ENCODE data around the gene ACTMAP. TPM values are rescaled to one million over a fixed set of nuclear protein-coding genes. Genes with fewer than 3 reads are reported as not detected.
A peak's percentile ranks its signal among the peaks of the same experiment; 100 is the strongest.
"Not testable (repeated sequence)": the region's sequence is repeated elsewhere in the genome, so short reads cannot be mapped to it uniquely, and the experiment has no call there.

Gene ACTMAP
- total RNA-seq, 2 experiments from 2014 or later: 15.0 to 18.0 TPM

DNA sequence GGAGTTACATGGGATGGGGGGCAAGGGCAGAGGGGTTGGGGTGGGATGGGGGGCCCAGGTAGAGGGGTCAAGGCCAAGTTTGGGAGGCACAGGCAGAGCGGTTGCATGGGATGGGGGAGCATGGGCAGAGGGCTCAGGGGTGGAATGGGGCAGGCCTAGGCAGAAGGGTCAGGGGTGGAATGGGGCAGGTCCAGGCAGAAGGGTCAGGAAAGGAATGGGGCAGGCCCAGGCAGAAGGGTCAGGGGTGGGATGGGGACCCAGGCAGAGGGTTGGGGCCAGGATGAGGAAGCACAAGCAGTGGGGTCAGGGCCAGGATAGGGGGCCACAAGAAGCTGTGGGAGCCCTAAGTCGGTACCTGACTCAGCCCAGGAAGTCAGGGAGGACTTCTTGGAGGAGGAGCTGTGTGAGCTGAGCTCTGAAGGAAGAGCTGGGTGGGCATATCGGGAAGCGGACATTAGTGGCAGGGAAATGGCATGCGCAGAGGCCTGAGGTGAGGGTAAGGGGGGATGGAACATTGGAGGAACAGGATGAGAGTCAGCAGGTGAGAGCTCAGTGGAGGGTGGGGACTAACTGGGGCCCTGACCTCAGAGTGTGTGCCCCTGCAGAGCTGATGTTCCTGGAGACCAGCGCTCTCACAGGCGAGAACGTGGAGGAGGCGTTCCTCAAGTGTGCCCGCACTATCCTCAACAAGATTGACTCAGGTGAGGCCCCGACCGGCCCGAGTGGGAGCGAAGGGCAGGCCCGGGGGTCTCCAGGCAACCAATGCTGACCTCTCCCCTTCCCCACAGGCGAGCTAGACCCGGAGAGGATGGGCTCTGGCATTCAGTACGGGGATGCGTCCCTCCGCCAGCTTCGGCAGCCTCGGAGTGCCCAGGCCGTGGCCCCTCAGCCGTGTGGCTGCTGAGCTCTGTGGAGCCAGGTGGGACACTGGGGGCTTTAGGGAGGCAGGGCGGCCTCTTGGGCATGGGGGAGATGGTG is 36.1 kb upstream of the ACTMAP start:
- Mint-ChIP-seq H3K4me1 (peaks cover 9% of the 10 kb centered on the region), H3K4me3 (no peak overlapping the region), H3K9me3 (ENCODE audit: low read depth) (no peaks in the 10 kb centered on the region), H3K27ac (peak overlapping the region; percentile 8), H3K27me3 (no peaks in the 10 kb centered on the region), H3K36me3 (ENCODE audit: low read depth) (peaks cover 21% of the 10 kb centered on the region)
- ChIA-PET POLR2A (interaction anchor here (0.5 to 0.6 kb wide), 2 partner anchors 15 to 25 kb away, joined by 3 to 4 read pairs; no protein-coding TSS in a partner anchor), CTCF (interaction anchor here (0.6 to 1.4 kb wide), 2 partner anchors 8 to 252 kb away, joined by 3 to 6 read pairs; partner anchors contain the start of gene RAB4B)
- ATAC-seq (no peak), DNase-seq (no peak)
- intact Hi-C loops (cut with DNase I, micrococcal nuclease): no loop called here

DNA sequence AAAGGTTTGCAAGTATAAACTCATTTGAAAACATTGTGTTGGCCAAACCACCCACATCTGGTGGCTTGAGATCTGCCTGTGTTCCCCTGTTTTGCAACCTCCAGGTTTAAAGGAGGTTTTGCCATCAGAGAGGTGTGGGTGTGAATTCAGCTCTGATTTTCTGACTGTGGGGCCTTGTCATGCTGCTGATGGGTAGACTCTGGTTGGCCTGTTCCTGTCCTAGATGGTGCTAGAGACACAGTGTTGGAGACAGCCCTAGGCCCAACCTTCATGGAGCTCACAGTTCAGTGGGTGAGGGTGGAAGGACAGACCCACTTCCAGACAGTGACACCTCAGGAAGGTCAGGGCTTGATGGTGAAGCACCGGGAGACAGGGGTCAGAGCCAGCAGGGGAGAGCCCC is 35.2 kb upstream of the ACTMAP start:
- POLR2A ChIA-PET: no interaction called here
- peaks cover 12% of the 10 kb centered on the region for H3K4me1 Mint-ChIP-seq
- H3K36me3 Mint-ChIP-seq (ENCODE audit: low read depth): peaks cover 21% of the 10 kb centered on the region
- DNase-seq: peak; percentile 22
- intact Hi-C loops (cut with DNase I, micrococcal nuclease): no loop called here
- no peak overlapping the region for H3K4me3 Mint-ChIP-seq
- peak; percentile 86 for ATAC-seq
- H3K27ac Mint-ChIP-seq: no peak overlapping the region
- no peaks in the 10 kb centered on the region for H3K9me3 Mint-ChIP-seq (ENCODE audit: low read depth)
- CTCF ChIA-PET: no interaction called here
- H3K27me3 Mint-ChIP-seq: no peaks in the 10 kb centered on the region

DNA sequence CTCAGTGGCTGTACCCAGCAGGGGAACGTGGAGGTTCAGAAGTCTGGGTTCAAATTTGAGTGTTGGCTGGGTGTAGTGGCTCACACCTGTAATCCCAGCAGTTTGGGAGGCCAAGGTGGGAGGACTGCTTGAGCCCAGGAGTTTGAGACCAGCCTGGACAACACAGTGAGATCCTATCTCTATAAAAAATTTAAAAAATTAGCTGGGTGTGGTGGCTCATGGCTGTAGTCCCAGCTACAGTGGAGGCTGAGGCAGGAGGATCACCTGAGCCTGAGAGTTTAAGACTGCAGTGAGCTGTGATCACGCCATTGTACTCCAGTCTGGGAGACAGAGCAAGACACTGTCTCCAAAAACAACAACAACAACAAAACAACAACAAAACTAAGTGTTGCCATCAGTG is 33.9 kb upstream of the ACTMAP start:
- Mint-ChIP-seq H3K4me1 (peaks cover 26% of the 10 kb centered on the region), H3K36me3 (ENCODE audit: low read depth) (peaks cover 16% of the 10 kb centered on the region)
- H3K27me3 Mint-ChIP-seq; H3K9me3 Mint-ChIP-seq (ENCODE audit: low read depth); POLR2A ChIA-PET; H3K4me3 Mint-ChIP-seq; DNase-seq; intact Hi-C loops (cut with DNase I, micrococcal nuclease); H3K27ac Mint-ChIP-seq; ATAC-seq: not testable (repeated sequence)
- CTCF ChIA-PET: interaction anchor here (1.0 kb wide), 1 partner anchor 37 kb away, joined by 3 read pairs; no protein-coding TSS in a partner anchor

DNA sequence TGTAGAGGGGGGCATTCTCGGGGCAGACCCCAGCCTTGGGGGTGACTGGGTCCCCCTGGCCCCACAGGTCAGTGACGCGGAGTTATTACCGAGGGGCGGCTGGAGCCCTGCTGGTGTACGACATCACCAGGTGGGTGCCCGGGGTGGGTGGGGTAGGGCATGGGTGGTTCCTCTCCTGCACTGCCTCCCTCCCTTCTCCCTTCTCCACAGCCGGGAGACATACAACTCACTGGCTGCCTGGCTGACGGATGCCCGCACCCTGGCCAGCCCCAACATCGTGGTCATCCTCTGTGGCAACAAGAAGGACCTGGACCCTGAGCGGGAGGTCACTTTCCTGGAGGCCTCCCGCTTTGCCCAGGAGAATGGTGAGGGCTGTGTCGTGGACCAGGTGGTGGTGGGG is 33.4 kb upstream of the ACTMAP start:
- Mint-ChIP-seq H3K9me3 (ENCODE audit: low read depth) (no peaks in the 10 kb centered on the region), H3K4me1 (peaks cover 30% of the 10 kb centered on the region), H3K36me3 (ENCODE audit: low read depth) (peaks cover 16% of the 10 kb centered on the region), H3K4me3 (no peak overlapping the region), H3K27ac (no peak overlapping the region), H3K27me3 (no peaks in the 10 kb centered on the region)
- no peak for ATAC-seq
- DNase-seq: no peak
- ChIA-PET CTCF (interaction anchor here (1.0 kb wide), 1 partner anchor 37 kb away, joined by 3 read pairs; no protein-coding TSS in a partner anchor), POLR2A (no interaction called here)
- intact Hi-C loops (cut with DNase I, micrococcal nuclease): no loop called here

DNA sequence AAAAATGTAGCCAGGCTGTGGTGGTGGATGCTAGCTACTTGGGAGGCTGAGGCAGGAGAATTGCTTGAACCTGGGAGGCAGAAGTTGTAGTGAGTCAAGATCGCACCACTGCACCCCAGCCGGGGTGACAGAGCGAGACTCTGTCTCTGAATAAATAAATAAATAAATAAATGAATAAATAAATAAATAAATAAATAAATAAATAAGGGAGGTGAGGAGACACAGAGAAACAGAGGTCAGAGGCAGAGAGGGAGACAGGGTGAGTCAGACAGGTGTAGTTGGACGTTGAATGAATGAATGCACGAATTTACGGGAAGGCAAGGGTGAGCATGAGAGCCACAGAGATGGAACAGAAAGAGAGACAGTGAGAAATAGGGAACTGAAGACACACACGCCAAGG is 30.9 kb upstream of the ACTMAP start:
- CTCF ChIA-PET: no interaction called here
- ATAC-seq: no peak
- Mint-ChIP-seq H3K4me3 (no peak overlapping the region), H3K4me1 (peaks cover 44% of the 10 kb centered on the region), H3K9me3 (ENCODE audit: low read depth) (no peaks in the 10 kb centered on the region), H3K27ac (no peak overlapping the region), H3K36me3 (ENCODE audit: low read depth) (peaks cover 13% of the 10 kb centered on the region), H3K27me3 (no peaks in the 10 kb centered on the region)
- DNase-seq: no peak
- POLR2A ChIA-PET: interaction anchor here (0.6 kb wide), 1 partner anchor 26 kb away, joined by 6 read pairs; no protein-coding TSS in a partner anchor
- intact Hi-C loops (cut with DNase I, micrococcal nuclease): no loop called here

DNA sequence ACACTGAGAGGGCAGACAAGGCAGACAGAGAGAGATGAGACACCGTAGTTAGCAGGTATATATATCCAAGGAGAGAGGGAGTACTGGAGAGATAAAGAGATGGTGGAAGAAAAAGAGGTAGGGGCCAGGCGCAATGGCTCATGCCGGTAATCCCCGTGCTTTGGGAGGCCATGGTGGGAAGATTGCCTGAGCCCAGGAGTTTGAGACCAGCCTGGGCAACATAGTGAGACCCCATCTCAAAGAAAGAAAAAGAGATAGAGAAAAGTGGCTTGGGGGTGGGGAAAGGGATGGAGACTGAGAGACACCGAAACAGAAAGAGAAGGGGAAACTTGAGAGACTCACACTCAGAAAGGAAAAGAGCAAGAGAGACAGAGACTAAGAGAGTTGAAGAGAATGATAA is 30.3 kb upstream of the ACTMAP start:
- H3K27me3 Mint-ChIP-seq: no peaks in the 10 kb centered on the region
- H3K4me3 Mint-ChIP-seq: no peak overlapping the region
- POLR2A ChIA-PET: no interaction called here
- ATAC-seq (no peak), DNase-seq (no peak)
- peaks cover 12% of the 10 kb centered on the region for H3K36me3 Mint-ChIP-seq (ENCODE audit: low read depth)
- intact Hi-C loops (cut with DNase I, micrococcal nuclease): no loop called here
- CTCF ChIA-PET: interaction anchor here (4.5 kb wide), 1 partner anchor 17 kb away, joined by 47 read pairs; the partner anchor contains the start of gene EGLN2
- peaks cover 42% of the 10 kb centered on the region for H3K4me1 Mint-ChIP-seq
- H3K9me3 Mint-ChIP-seq (ENCODE audit: low read depth): no peaks in the 10 kb centered on the region
- peak overlapping the region; percentile 69 for H3K27ac Mint-ChIP-seq

DNA sequence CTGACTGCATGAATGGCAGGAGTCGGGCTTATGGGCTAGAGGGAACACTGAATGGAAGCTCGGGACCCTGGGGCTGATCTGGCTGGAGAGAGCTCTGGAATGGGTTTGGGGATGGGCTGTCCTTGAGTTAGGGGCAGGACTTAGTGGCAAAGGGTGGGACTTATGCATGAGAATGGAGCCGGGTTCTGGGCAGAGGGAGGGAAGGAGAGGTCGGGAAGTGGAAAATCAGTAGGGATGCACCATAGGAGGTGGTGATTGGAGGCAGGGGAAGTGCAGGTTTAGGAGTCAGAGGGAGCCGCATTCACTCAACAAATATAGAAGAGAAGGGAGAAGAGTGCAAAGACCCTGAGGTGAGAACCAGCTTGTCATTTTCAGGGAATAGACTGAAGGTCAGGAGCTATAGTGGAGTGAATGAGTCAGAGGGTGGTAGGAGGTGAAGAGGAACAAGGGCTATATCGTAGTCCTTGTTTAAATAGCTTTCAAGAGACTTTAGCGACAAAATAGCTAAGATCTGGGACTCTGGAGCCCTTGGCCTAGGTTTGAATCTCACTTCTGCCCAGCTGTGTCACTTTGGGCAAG is 28.5 kb upstream of the ACTMAP start:
- Mint-ChIP-seq H3K36me3 (ENCODE audit: low read depth) (peaks cover 11% of the 10 kb centered on the region), H3K27me3 (no peaks in the 10 kb centered on the region), H3K4me3 (peak overlapping the region; percentile 84), H3K4me1 (peaks cover 38% of the 10 kb centered on the region), H3K9me3 (ENCODE audit: low read depth) (no peaks in the 10 kb centered on the region), H3K27ac (peak overlapping the region; percentile 94)
- ATAC-seq: no peak
- ChIA-PET POLR2A (interaction anchor here (0.6 to 3.6 kb wide), 11 partner anchors 18 to 571 kb away, joined by 3 to 46 read pairs (median 4); partner anchors contain the start of genes ACTMAP, EGLN2, HNRNPUL1 and NUMBL), CTCF (interaction anchor here (0.7 to 4.5 kb wide), 16 partner anchors 8 to 485 kb away, joined by 3 to 47 read pairs (median 6); partner anchors contain the start of genes ACTMAP, COQ8B, EGLN2 and HNRNPUL1)
- no peak for DNase-seq
- intact Hi-C loops (cut with DNase I, micrococcal nuclease): loop anchor here (1.0 to 2.0 kb wide), 13 partner anchors 20 to 619 kb away; partner anchors contain the start of genes COQ8B (in 2 of the 2), ACTMAP (in 1 of the 2), BCKDHA (in 1 of the 2) and C19orf47 (in 1 of the 2)

DNA sequence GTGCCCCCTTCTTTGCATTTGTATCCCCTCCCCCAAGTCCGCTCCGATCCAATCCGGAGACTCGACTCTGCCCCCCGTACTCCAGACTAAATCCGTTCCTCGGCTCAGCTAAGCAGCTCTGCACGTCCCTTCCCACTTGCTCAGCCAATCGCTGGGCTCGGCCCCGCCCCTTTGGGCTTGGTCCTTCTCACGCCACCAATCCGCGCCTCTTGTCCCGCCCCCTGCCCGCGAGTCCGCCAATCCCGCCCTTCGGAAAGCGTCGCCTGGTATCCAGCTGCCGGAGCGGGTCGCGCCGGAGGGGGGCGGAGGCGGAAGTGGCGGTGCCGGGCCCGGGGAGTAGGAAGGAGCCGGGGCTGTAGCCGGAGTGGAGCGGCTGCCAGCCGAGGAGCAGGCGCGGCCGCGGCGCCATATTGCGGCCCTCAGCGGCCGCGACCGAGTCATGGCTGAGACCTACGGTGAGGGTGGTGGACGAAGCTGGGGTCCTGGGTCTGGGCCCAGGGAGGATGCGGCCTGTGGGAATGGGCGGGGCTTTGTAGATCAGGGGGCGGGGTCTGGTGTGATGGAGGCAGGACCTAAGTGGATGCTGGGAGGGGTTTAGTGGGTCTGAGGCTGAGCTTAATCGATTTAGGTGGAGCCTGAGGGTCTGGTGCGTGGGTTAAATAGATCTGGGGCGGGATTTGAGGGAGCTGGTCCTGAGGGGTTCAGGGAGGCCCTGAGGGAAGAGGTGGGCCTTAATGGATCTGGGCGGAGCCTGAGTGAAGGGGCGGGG is 27.8 kb upstream of the ACTMAP start, which contains the start of gene RAB4B:
Gene RAB4B (plus strand): TSS at position 311 of the 769 bp plus-strand sequence. CDS start 129 bp downstream, at position 440.
- Mint-ChIP-seq H3K27me3 (no peaks in the 10 kb centered on the region), H3K36me3 (ENCODE audit: low read depth) (peaks cover 8% of the 10 kb centered on the region), H3K4me3 (peak within 1 kb of the TSS; percentile 84), H3K4me1 (peaks cover 38% of the 10 kb centered on the region), H3K27ac (peak within 1 kb of the TSS; percentile 94), H3K9me3 (ENCODE audit: low read depth) (no peaks in the 10 kb centered on the region)
- peak; percentile 100 for DNase-seq
- intact Hi-C loops (cut with DNase I, micrococcal nuclease): loop anchor here (1.0 to 2.0 kb wide), 15 partner anchors 20 to 619 kb away; partner anchors contain the start of genes COQ8B (in 2 of the 2), ACTMAP (in 1 of the 2), BCKDHA (in 1 of the 2) and C19orf47 (in 1 of the 2)
- CTCF ChIA-PET: interaction anchor here (1.0 to 4.5 kb wide), 15 partner anchors 9 to 485 kb away, joined by 3 to 47 read pairs (median 7); partner anchors contain the start of genes ACTMAP, COQ8B, EGLN2 and HNRNPUL1
- POLR2A ChIA-PET: interaction anchor here (0.6 to 3.6 kb wide), 14 partner anchors 16 to 572 kb away, joined by 3 to 46 read pairs (median 4); partner anchors contain the start of genes ACTMAP, COQ8B, EGLN2 and HNRNPUL1
- ATAC-seq: peak; percentile 79

DNA sequence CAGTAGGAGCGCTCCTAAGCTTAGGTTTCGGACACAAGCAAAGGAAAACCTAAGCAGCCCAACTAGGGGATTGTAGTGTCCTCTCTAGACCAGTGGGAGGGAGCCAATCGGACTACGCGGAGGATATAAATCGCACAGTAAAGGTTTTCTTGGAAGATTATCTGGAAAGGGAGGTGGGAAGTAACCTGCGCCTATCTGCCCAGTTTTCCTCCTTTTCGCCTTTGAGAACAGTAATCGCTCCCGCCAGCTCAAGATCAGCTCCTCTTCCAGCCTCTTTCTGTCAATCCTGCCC is 27.3 kb upstream of the ACTMAP start:
- POLR2A ChIA-PET: interaction anchor here (0.6 to 3.6 kb wide), 10 partner anchors 16 to 782 kb away, joined by 3 to 46 read pairs (median 6); partner anchors contain the start of genes ACTMAP, COQ8B, EGLN2 and HNRNPUL1
- peak overlapping the region; percentile 94 for H3K27ac Mint-ChIP-seq
- ATAC-seq (no peak), DNase-seq (no peak)
- intact Hi-C loops (cut with DNase I, micrococcal nuclease): loop anchor here in 1 of 2 experiments (1.0 to 2.0 kb wide), 2 partner anchors 22 to 173 kb away; no protein-coding TSS in a partner anchor
- peak overlapping the region; percentile 84 for H3K4me3 Mint-ChIP-seq
- CTCF ChIA-PET: interaction anchor here (0.6 to 4.5 kb wide), 14 partner anchors 9 to 1332 kb away, joined by 3 to 47 read pairs (median 7); partner anchors contain the start of genes ACTMAP, COQ8B, EGLN2 and HNRNPUL1
- H3K27me3 Mint-ChIP-seq: no peaks in the 10 kb centered on the region
- H3K4me1 Mint-ChIP-seq: peaks cover 38% of the 10 kb centered on the region
- H3K9me3 Mint-ChIP-seq (ENCODE audit: low read depth): no peaks in the 10 kb centered on the region
- H3K36me3 Mint-ChIP-seq (ENCODE audit: low read depth): peaks cover 8% of the 10 kb centered on the region

Measured in activated CD4-positive, alpha-beta T cell treated with anti-CD3 and anti-CD28 coated beads for 36 hours (primary cell).